COR-L47 (cell line): ENCODE results near the gene PHF2.

Experiments
- DNase-seq: peaks from one replicate; lab custom pipeline; 2025; lab: John Stamatoyannopoulos, UW

PHF2 gene

GRCh38 chr9:93576258-93577077, at the start of gene PHF2:
Gene PHF2, plus strand, starts transcription at chr9:93576584. Its CDS starts 190 bp downstream, at chr9:93576774.
- no peak for DNase-seq

- no peak for DNase-seq
Measured at GRCh38 chr9:93531374-93531773, 45.0 kb upstream of the PHF2 start.

GRCh38 chr9:93532141-93532540, 44.2 kb upstream of the PHF2 start:
- no peak for DNase-seq

- no peak for DNase-seq
Measured at GRCh38 chr9:93533863-93534262, 42.5 kb upstream of the PHF2 start.

- no peak for DNase-seq
Measured at GRCh38 chr9:93536167-93536566, 40.2 kb upstream of the PHF2 start.

- DNase-seq, result no peak
Measured at GRCh38 chr9:93536874-93537273, 39.5 kb upstream of the PHF2 start.

GRCh38 chr9:93540305-93540704, 36.1 kb upstream of the PHF2 start:
- DNase-seq, result no peak

- DNase-seq, result no peak
Measured at GRCh38 chr9:93541005-93541404, 35.4 kb upstream of the PHF2 start.

- DNase-seq, result no peak
Measured at GRCh38 chr9:93541581-93542349, 34.6 kb upstream of the PHF2 start.

- DNase-seq, result no peak
Measured at GRCh38 chr9:93543117-93543516, 33.3 kb upstream of the PHF2 start.

- peak; percentile 11 for DNase-seq
Measured at GRCh38 chr9:93546356-93546755, 30.0 kb upstream of the PHF2 start.

- DNase-seq, result no peak
Measured at GRCh38 chr9:93549611-93550010, 26.8 kb upstream of the PHF2 start.

GRCh38 chr9:93552923-93553322, 23.5 kb upstream of the PHF2 start:
- DNase-seq, result no peak

GRCh38 chr9:93555370-93555769, 21.0 kb upstream of the PHF2 start:
- DNase-seq, result no peak

- DNase-seq, result no peak
Measured at GRCh38 chr9:93557366-93558137, 18.8 kb upstream of the PHF2 start.

- no peak for DNase-seq
Measured at GRCh38 chr9:93558503-93558902, 17.9 kb upstream of the PHF2 start.

- no peak for DNase-seq
Measured at GRCh38 chr9:93560991-93561390, 15.4 kb upstream of the PHF2 start.

- no peak for DNase-seq
Measured at GRCh38 chr9:93562157-93562556, 14.2 kb upstream of the PHF2 start.

GRCh38 chr9:93565089-93565488, 11.3 kb upstream of the PHF2 start:
- no peak for DNase-seq

- DNase-seq, result peak; percentile 97
Measured at GRCh38 chr9:93566408-93567270, 9.7 kb upstream of the PHF2 start.

GRCh38 chr9:93567271-93567959, 9.0 kb upstream of the PHF2 start:
- DNase-seq, result no peak
